H1 (cell line): Measurements from ENCODE around the gene UBQLN1. TPM values are rescaled to one million over a fixed set of nuclear protein-coding genes. Genes with fewer than 3 reads are reported as not detected.

Source experiments
- CTCF ChIA-PET: fragments of 300-600 bp; sonication (Branson Sonifier 250); formaldehyde crosslinking; loops from one replicate; lab custom pipeline; 2021; ENCODE audit not compliant: partially characterized antibody; lab: Charles Lee
- POLR2A ChIA-PET: fragments of 300-600 bp; sonication (Branson Sonifier 250); formaldehyde crosslinking; loops from one replicate; lab custom pipeline; 2021; ENCODE audit warnings: inconsistent platforms; ENCODE audit not compliant: partially characterized antibody; lab: Charles Lee
- DNase-seq, 2 experiments: peaks; one replicate each; pipeline versions ENCODE4 v3.0.0 to v3.0.0-alpha.2; 2010 to 2022; ENCODE audit warnings: low spot score in 2 of 2, low read depth in 1 of 2, mixed read lengths in 1 of 2
- FAIRE-seq: peaks from 2 replicates; lab custom pipeline; 2011; peaks lifted over from hg19 to GRCh38; lab: Jason Lieb, UNC
- H2AFZ ChIP-seq: 2 replicates; pipeline ENCODE4 v1.8.1; 2012; ENCODE audit warnings: low read length, inconsistent platforms
- H2AK5ac ChIP-seq: 2 replicates; pipeline ENCODE4 v1.6.1; 2013; ENCODE audit warnings: low read depth, low read length
- H2BK120ac ChIP-seq: replicated peaks from 2 replicates; pipeline ENCODE3; 2013; ENCODE audit warnings: low read depth, low read length, inconsistent platforms
- H2BK12ac ChIP-seq: 2 replicates; pipeline ENCODE4 v1.6.1; 2013; ENCODE audit warnings: low read depth, low read length
- H2BK15ac ChIP-seq: 2 replicates; pipeline ENCODE4 v1.6.1; 2013; ENCODE audit warnings: low read length
- H2BK20ac ChIP-seq: 2 replicates; pipeline ENCODE4 v1.6.1; 2013; ENCODE audit warnings: low read length
- H2BK5ac ChIP-seq: 2 replicates; pipeline ENCODE4 v1.6.1; 2013; ENCODE audit warnings: low read depth, low read length
- H3K14ac ChIP-seq: 2 replicates; pipeline ENCODE4 v1.6.1; 2013; ENCODE audit warnings: inconsistent platforms; ENCODE audit not compliant: insufficient read length
- H3K18ac ChIP-seq: 2 replicates; pipeline ENCODE4 v1.6.1; 2013; ENCODE audit warnings: low read length; ENCODE audit errors: extremely low read depth
- H3K23ac ChIP-seq: 2 replicates; pipeline ENCODE4 v1.6.1; 2013; ENCODE audit warnings: inconsistent platforms; ENCODE audit not compliant: insufficient read length
- H3K23me2 ChIP-seq: 2 replicates; pipeline ENCODE4 v1.6.1; 2013; ENCODE audit warnings: low read depth, low read length
- H3K27ac ChIP-seq: 2 replicates; pipeline ENCODE4 v1.6.1; 2011; ENCODE audit warnings: low read depth, low read length, inconsistent platforms
- H3K27me3 ChIP-seq, 4 experiments: replicated peaks in 1 of 4; 1 replicate in 1 of 4; 2 replicates in 3 of 4; pipeline versions ENCODE4 v1.6.1 to v1.8.1; 2011 to 2013; ENCODE audit warnings: low read length in 3 of 4, mild to moderate bottlenecking in 3 of 4, inconsistent platforms in 2 of 4, mixed read lengths in 2 of 4, moderate library complexity in 1 of 4; ENCODE audit not compliant: control insufficient read depth in 3 of 4, insufficient read depth in 3 of 4; ENCODE audit errors: extremely low read depth in 1 of 4
- H3K36me3 ChIP-seq, 4 experiments: 2 replicates each; pipeline versions ENCODE4 v1.6.1 to v1.8.1; 2011 to 2013; ENCODE audit warnings: mild to moderate bottlenecking in 4 of 4, low read length in 3 of 4, moderate library complexity in 2 of 4, control low read depth in 1 of 4, inconsistent platforms in 1 of 4; ENCODE audit not compliant: insufficient read depth in 4 of 4, control insufficient read depth in 2 of 4
- H3K4ac ChIP-seq: replicated peaks from 2 replicates; pipeline ENCODE3; 2013; ENCODE audit warnings: low read length, low read depth, mixed read lengths, inconsistent platforms; ENCODE audit not compliant: insufficient read length
- H3K4me1 ChIP-seq, 4 experiments: replicated peaks in 1 of 4; 1 replicate in 1 of 4; 2 replicates in 3 of 4; pipeline versions ENCODE4 v1.6.1 to v1.8.1; 2011 to 2013; ENCODE audit warnings: low read length in 3 of 4, inconsistent platforms in 2 of 4, mixed read lengths in 1 of 4; ENCODE audit not compliant: insufficient read depth in 4 of 4, control insufficient read depth in 3 of 4
- H3K4me2 ChIP-seq, 2 experiments: 2 replicates each; pipeline versions ENCODE4 v1.6.1 to v1.8.1; 2011 to 2013; ENCODE audit warnings: low read depth in 2 of 2, low read length in 2 of 2, control low read depth in 1 of 2, inconsistent platforms in 1 of 2, mild to moderate bottlenecking in 1 of 2; ENCODE audit not compliant: insufficient read depth in 1 of 2
- H3K4me3 ChIP-seq, 4 experiments: fragments of 200-600, 300-600 bp in 1 of 4; sonication (generic), shearing (Covaris generic), sonication (Bioruptor Twin) in 1 of 4; 2 replicates each; pipeline versions ENCODE4 v1.5.1 to v1.8.1; 2011 to 2016; ENCODE audit warnings: low read length in 4 of 4, low read depth in 3 of 4, control low read depth in 2 of 4, inconsistent platforms in 2 of 4, mild to moderate bottlenecking in 2 of 4, mixed read lengths in 1 of 4, moderate library complexity in 1 of 4; ENCODE audit not compliant: insufficient read depth in 2 of 4; ENCODE audit errors: extremely low read depth in 1 of 4
- H3K56ac ChIP-seq: replicated peaks from 2 replicates; pipeline ENCODE3; 2013; ENCODE audit warnings: low read depth, mild to moderate bottlenecking, mixed read lengths, low read length, inconsistent platforms; ENCODE audit not compliant: insufficient read length
- H3K79me1 ChIP-seq: 2 replicates; pipeline ENCODE4 v1.6.1; 2013; ENCODE audit warnings: low read depth, low read length, control low read depth
- H3K79me2 ChIP-seq, 2 experiments: 2 replicates each; pipeline versions ENCODE4 v1.6.1 to v1.8.1; 2012 to 2013; ENCODE audit warnings: low read length in 2 of 2, mild to moderate bottlenecking in 2 of 2, inconsistent platforms in 1 of 2; ENCODE audit not compliant: insufficient read depth in 2 of 2, control insufficient read depth in 1 of 2
- H3K9ac ChIP-seq, 4 experiments: replicated peaks in 1 of 4; 1 replicate in 1 of 4; 2 replicates in 3 of 4; pipeline versions ENCODE4 v1.6.1 to v1.8.1; 2011 to 2013; ENCODE audit warnings: low read depth in 3 of 4, low read length in 3 of 4, control low read depth in 2 of 4, mild to moderate bottlenecking in 2 of 4, moderate library complexity in 2 of 4, inconsistent platforms in 1 of 4; ENCODE audit errors: extremely low read depth in 1 of 4
- H3K9me3 ChIP-seq, 2 experiments: 2 replicates each; pipeline versions ENCODE4 v1.6.1 to v1.8.1; 2012 to 2013; ENCODE audit warnings: mild to moderate bottlenecking in 2 of 2, moderate library complexity in 2 of 2, control low read depth in 1 of 2, inconsistent platforms in 1 of 2, low read depth in 1 of 2, low read length in 1 of 2, mixed read lengths in 1 of 2; ENCODE audit not compliant: insufficient read depth in 2 of 2
- H4K20me1 ChIP-seq, 2 experiments: replicated peaks in 1 of 2; 2 replicates each; pipeline versions ENCODE3 to v1.8.1; 2011 to 2013; ENCODE audit warnings: inconsistent platforms in 2 of 2, low read length in 2 of 2, mild to moderate bottlenecking in 1 of 2; ENCODE audit not compliant: insufficient read depth in 2 of 2, control insufficient read depth in 1 of 2
- H4K5ac ChIP-seq: 2 replicates; pipeline ENCODE4 v1.6.1; 2013; ENCODE audit warnings: low read length, low read depth, mixed read lengths, inconsistent platforms; ENCODE audit not compliant: insufficient read length
- H4K8ac ChIP-seq: 2 replicates; pipeline ENCODE4 v1.8.0; 2013; ENCODE audit warnings: mild to moderate bottlenecking, moderate library complexity, low read length, inconsistent platforms; ENCODE audit not compliant: insufficient read depth; ENCODE audit errors: extremely low read depth
- H4K91ac ChIP-seq: replicated peaks from 2 replicates; pipeline ENCODE3; 2013; ENCODE audit warnings: low read length, mixed read lengths, inconsistent platforms; ENCODE audit not compliant: insufficient read length
- BACH1 ChIP-seq: IDR thresholded peaks from 2 replicates; pipeline ENCODE4 v1.6.1; 2012; ENCODE audit warnings: low read length, improper control_type of control experiment
- BCL11A ChIP-seq, 2 experiments: IDR thresholded peaks; one replicate each; pipeline ENCODE4 v1.6.1; 2011; ENCODE audit warnings: low read depth in 2 of 2, low read length in 2 of 2, mild to moderate bottlenecking in 2 of 2
- GABPA ChIP-seq: IDR thresholded peaks from 2 replicates; pipeline ENCODE4 v1.6.1; 2011; ENCODE audit warnings: mild to moderate bottlenecking, low read length, moderate library complexity, borderline replicate concordance; ENCODE audit not compliant: insufficient read depth
- YY1 ChIP-seq: IDR thresholded peaks from 2 replicates; pipeline ENCODE4 v1.6.1; 2011; ENCODE audit warnings: low read depth, mild to moderate bottlenecking, low read length
- WGBS, 2 experiments: shearing (Covaris generic) in 1 of 2; methylation state at CpG; one replicate each; pipeline versions ENCODE4 v1.1.6 to v1.1.7; 2013 to 2015; ENCODE audit warnings: low lambda C conversion rate in 2 of 2, mixed read lengths in 2 of 2, inconsistent platforms in 1 of 2, low coverage in 1 of 2, missing lambda C conversion rate in 1 of 2; ENCODE audit not compliant: insufficient replicate concordance in 2 of 2, insufficient coverage in 1 of 2, insufficient read length in 1 of 2; ENCODE audit errors: extremely low coverage in 1 of 2, missing lambda C conversion rate in 1 of 2; 5-methylcytosine and 5-hydroxymethylcytosine counted together
- polyA plus RNA-seq, 7 experiments: library from polyadenylated mRNA; depleted of rRNA in 3 of 7; stranded (reverse) in 5 of 7; unstranded in 2 of 7; fragments of >200 nt in 5 of 7; fragments of 200-250 nt in 2 of 7; gene quantifications; 1 replicate in 5 of 7; 2 replicates in 1 of 7; 4 replicates in 1 of 7; pipeline versions ENCODE4 v1.2.1 to v1.2.3, GENCODE V29; 2011 to 2013; ENCODE audit warnings: missing spikeins in 2 of 7, mixed read lengths in 2 of 7
- total RNA-seq: library from RNA; stranded (reverse); fragmentation: NEBNext Ultra II Directional; extraction: Animal tissue kit (Norgen Biotek cat#: 25700); gene quantifications from 2 replicates; pipeline ENCODE4 v1.2.1, GENCODE V29; 2021

UBQLN1 gene
- total and polyA plus RNA-seq, 2 of the 8 experiments (the other 6 are each of a cell fraction or from before 2014, with no cell fraction given): 62.4 to 105 TPM

- POLR2A ChIA-PET: interaction anchor here (1.4 to 2.9 kb wide), 2 partner anchors 9 to 16 kb away, joined by 3 to 15 read pairs; partner anchors contain the start of gene UBQLN1
- no peak overlapping the region for H2BK120ac ChIP-seq
- WGBS, 2 experiments: 93% methylated on average over 3 of the region's 3 CpGs; no CpG with 5 or more reads in 1 of the 2 experiments
Measured at GRCh38 chr9:83691492-83691891, 16.3 kb downstream of the UBQLN1 start.

More at GRCh38 chr9:83691492-83691891, 16.3 kb downstream of the UBQLN1 start:
- Histone ChIP-seq H2BK12ac (no peak overlapping the region), H3K79me2 (peaks cover 15 to 99% of the 10 kb centered on the region in 2 experiments), H2BK20ac (no peak overlapping the region), H2AK5ac (no peak overlapping the region), H3K79me1 (no peaks in the 10 kb centered on the region; the same call in 1 of the 2 replicates), H3K4me3 (no peak overlapping the region), H3K14ac (no peak overlapping the region), H4K5ac (no peak overlapping the region), H3K4ac (no peak overlapping the region), H3K18ac (no peak overlapping the region), H2AFZ (no peak overlapping the region), H4K91ac (no peak overlapping the region), H3K23me2 (no peaks in the 10 kb centered on the region), H2BK15ac (no peak overlapping the region), H2BK5ac (no peak overlapping the region), H3K27ac (no peak overlapping the region), H3K9ac (no peak overlapping the region), H3K56ac (no peak overlapping the region), H3K4me2 (no peak overlapping the region), H3K9me3 (no peaks in the 10 kb centered on the region), H3K36me3 (no peaks in the 10 kb centered on the region), H3K23ac (no peak overlapping the region), H4K20me1 (peaks cover 9 to 13% of the 10 kb centered on the region in 2 experiments), H4K8ac (no peak overlapping the region), H3K4me1 (no peaks in the 10 kb centered on the region), H3K27me3 (no peaks in the 10 kb centered on the region)
- FAIRE-seq (no peak), DNase-seq (no peak)
- no peak for TF ChIP-seq YY1
- no peak for TF ChIP-seq BCL11A (IDR thresholded peaks at IDR 0.05; ENCODE audit: low read depth in 2 of 2, low read length in 2 of 2)
- TF ChIP-seq BACH1: no peak
- no peak for TF ChIP-seq GABPA
- CTCF ChIA-PET: no interaction called here
